ENCODE measurements around the gene ABCA2. TPM values are rescaled to one million over a fixed set of nuclear protein-coding genes. Genes with fewer than 3 reads are reported as not detected.
A peak's percentile ranks its signal among the peaks of the same experiment; 100 is the strongest.

Gene ABCA2, protein sequence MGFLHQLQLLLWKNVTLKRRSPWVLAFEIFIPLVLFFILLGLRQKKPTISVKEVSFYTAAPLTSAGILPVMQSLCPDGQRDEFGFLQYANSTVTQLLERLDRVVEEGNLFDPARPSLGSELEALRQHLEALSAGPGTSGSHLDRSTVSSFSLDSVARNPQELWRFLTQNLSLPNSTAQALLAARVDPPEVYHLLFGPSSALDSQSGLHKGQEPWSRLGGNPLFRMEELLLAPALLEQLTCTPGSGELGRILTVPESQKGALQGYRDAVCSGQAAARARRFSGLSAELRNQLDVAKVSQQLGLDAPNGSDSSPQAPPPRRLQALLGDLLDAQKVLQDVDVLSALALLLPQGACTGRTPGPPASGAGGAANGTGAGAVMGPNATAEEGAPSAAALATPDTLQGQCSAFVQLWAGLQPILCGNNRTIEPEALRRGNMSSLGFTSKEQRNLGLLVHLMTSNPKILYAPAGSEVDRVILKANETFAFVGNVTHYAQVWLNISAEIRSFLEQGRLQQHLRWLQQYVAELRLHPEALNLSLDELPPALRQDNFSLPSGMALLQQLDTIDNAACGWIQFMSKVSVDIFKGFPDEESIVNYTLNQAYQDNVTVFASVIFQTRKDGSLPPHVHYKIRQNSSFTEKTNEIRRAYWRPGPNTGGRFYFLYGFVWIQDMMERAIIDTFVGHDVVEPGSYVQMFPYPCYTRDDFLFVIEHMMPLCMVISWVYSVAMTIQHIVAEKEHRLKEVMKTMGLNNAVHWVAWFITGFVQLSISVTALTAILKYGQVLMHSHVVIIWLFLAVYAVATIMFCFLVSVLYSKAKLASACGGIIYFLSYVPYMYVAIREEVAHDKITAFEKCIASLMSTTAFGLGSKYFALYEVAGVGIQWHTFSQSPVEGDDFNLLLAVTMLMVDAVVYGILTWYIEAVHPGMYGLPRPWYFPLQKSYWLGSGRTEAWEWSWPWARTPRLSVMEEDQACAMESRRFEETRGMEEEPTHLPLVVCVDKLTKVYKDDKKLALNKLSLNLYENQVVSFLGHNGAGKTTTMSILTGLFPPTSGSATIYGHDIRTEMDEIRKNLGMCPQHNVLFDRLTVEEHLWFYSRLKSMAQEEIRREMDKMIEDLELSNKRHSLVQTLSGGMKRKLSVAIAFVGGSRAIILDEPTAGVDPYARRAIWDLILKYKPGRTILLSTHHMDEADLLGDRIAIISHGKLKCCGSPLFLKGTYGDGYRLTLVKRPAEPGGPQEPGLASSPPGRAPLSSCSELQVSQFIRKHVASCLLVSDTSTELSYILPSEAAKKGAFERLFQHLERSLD (N-terminal part only)
- 21.0 and 25.0 TPM in 2 replicates for total RNA-seq (2014; rRNA removed; shearing (Covaris generic))
- 148 and 240 TPM in 2 replicates for polyA plus RNA-seq (2014; cell fraction: nucleus; rRNA removed)

DNA sequence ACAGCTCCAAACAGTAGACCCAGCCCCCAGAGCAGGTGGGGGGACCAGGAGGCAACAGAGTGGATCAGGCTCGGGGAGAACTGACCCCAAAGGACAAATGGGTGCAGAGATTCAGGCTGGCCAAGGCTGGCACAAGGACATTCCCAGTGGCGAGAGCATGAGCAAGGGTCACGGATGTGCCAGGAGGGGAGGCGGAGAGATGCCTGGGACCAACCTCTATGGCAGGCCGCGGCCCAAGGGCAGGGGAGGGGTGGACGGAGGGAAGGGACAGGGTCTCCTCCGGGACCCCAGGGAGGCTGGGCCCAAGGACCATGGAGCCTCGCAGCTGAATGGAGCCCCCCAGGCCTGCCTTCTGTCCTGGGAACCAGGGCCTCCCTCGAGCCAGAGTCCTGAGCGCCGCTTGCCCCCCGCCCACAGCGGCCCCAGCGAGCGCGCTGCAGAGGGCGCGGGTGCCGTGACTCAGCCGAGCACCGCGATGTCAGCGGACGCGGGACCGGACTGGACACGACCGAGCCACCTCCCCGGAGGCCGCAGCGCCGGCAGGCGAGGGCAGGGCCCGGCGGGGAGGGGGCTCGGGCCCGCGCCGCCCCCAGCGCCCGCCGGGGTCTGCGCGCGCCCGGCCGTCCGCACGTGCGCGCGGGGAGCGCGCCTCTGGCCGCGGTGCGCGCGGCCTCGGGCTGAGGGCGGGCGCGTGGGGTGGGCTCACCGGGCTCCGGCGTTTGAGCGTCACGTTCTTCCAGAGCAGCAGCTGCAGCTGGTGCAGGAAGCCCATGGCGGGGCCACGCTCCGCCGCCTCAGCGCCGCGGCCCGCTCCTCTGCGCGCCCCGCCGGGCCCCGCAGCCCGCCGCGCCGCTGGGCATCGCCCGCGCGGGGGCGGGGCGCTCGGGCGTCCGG lies at the start of gene ABCA2:
Gene ABCA2 (minus strand): TSS at position 869 of the 894 bp plus-strand sequence. CDS start 97 bp downstream, at position 772.
- DNase-seq (ENCODE audit: extremely low read depth, low read depth) = no peak

- no peak for DNase-seq (ENCODE audit: extremely low read depth, low read depth)
These were observed 49.1 kb upstream of the ABCA2 start, which contains the start of gene UAP1L1 for GRCh38 chr9:137077010-137077747. Gene UAP1L1, plus strand, starts transcription at chr9:137077517. Its CDS starts 16 bp downstream, at chr9:137077533.

- no peak for DNase-seq (ENCODE audit: extremely low read depth, low read depth)
These were observed 48.6 kb upstream of the ABCA2 start for GRCh38 chr9:137076636-137077009.

DNA sequence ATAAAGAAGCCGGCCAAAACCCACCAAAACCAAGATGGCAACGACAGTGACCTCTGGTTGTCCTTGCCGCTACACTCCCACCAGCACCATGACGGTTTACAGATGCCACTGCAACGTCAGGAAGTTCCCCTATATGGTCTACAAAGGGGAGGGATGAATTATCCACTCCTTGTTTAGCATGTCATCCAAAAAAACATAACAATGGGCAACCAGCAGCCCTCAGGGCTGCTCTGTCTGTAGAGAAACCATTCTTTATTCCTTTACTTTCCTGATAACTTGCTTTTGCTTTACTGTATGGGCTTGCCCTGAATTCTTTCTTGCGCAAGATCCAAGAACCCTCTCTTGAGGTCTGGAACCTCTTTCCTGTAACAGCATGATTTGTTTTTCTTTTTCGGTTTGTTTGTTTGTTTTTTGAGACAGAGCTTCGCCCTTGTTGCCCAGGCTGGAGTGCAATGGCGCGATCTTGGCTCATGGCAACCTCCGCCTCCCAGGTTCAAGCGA lies 47.3 kb upstream of the ABCA2 start:
- no peak for DNase-seq (ENCODE audit: extremely low read depth, low read depth)

DNA sequence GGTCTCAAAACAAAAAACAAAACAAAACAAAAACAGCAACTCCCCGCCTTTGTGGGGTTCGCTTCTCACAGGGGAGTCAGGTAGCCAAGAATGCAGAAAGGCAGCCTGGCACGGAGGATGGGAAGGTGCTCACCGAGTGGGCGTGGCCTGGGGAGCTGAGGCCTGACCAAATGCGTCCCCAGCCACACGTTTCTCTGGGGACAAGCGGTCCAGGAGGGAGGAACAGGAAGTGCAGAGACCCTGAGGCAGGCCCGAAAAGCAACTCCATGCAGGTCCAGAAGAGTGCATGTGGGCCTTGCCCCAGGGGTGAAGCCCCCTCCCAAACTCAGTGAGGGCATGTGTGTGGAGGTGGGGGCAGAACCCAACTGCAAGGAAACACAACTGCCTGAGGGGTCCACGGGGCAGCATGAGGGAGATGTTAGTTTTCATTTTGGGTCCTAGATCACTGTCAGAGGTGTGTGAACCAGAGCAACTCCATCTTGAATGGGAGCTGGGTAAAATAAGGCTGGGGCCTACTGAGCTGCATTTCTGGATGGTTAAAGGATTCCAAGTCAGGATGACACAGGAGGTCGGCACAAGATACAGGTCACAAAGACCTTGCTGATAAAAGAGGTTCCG lies 46.7 kb upstream of the ABCA2 start:
- DNase-seq (ENCODE audit: extremely low read depth, low read depth) = no peak

DNA sequence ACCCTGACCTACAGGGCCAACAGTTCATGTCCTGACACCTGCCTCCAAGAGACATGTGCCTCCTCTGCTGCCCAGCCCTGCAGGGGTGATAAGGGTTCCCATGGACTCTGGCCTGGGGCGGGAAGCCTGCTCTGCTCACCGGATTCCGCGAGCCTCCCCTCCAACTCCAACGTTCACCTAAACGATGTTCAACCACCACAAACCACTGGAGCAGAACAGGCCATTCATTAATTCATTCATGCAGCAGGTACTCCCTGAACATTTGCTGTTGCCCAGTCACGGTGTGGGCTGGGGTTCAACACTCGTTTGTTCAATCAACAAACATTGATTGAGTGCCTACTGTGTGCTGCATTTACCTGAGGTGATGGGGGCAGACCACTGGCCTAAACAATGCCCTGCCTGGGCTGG lies 46.0 kb upstream of the ABCA2 start:
- DNase-seq (ENCODE audit: extremely low read depth, low read depth) = no peak

DNA sequence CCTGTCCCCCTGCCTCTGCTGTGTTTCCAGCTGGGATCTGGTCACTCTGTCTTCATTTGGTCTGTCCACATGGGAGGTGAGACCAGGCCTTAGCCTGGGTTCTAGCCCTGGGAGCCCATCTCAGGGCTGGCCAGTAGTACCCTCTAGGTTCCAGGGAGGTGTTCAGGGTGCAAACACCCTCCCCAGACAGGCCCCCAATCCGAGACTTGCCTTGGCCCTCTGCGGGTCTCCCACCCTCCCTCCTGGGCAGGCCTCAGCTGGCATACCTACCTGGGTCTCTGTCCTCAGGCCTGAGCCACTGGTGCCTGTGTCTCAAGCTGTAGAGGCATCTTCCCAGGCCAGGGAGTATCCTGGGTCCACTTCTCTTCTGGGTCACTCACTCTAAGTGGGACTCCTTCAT lies 43.2 kb upstream of the ABCA2 start:
- no peak for DNase-seq (ENCODE audit: extremely low read depth, low read depth)

DNA sequence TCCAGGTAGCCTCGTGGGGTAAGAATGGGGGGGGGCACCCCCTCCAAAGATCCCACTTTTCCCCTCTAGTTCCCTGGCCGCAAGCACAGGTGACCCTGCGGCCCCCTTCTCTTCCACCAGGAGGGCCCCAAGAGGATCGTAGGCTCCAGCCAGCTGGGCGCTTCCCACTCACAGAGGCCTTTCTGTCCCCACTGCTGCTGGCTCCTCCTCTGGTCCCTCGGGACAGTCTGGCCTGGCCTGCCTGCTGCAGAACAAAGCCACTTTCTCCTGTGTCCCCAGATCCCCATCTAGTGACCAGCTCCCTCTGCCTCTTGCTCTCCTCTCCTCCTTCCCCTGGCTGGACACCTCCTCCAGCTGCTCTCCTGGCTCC lies 42.9 kb upstream of the ABCA2 start:
- no peak for DNase-seq (ENCODE audit: extremely low read depth, low read depth)

- peak; percentile 88 for DNase-seq (ENCODE audit: extremely low read depth, low read depth)
These were observed 42.3 kb upstream of the ABCA2 start, which contains the start of gene SAPCD2 for GRCh38 chr9:137070201-137070905. Gene SAPCD2, minus strand, starts transcription at chr9:137070557. Its CDS starts 97 bp downstream, at chr9:137070460.

GRCh38 chr9:137069508-137070091 lies 41.6 kb upstream of the ABCA2 start:
- no peak for DNase-seq (ENCODE audit: extremely low read depth, low read depth)

GRCh38 chr9:137068539-137069507 lies 40.8 kb upstream of the ABCA2 start:
- DNase-seq (ENCODE audit: extremely low read depth, low read depth) = no peak

- DNase-seq (ENCODE audit: extremely low read depth, low read depth) = peak; percentile 81
These were observed 40.0 kb upstream of the ABCA2 start for GRCh38 chr9:137067860-137068538.

DNA sequence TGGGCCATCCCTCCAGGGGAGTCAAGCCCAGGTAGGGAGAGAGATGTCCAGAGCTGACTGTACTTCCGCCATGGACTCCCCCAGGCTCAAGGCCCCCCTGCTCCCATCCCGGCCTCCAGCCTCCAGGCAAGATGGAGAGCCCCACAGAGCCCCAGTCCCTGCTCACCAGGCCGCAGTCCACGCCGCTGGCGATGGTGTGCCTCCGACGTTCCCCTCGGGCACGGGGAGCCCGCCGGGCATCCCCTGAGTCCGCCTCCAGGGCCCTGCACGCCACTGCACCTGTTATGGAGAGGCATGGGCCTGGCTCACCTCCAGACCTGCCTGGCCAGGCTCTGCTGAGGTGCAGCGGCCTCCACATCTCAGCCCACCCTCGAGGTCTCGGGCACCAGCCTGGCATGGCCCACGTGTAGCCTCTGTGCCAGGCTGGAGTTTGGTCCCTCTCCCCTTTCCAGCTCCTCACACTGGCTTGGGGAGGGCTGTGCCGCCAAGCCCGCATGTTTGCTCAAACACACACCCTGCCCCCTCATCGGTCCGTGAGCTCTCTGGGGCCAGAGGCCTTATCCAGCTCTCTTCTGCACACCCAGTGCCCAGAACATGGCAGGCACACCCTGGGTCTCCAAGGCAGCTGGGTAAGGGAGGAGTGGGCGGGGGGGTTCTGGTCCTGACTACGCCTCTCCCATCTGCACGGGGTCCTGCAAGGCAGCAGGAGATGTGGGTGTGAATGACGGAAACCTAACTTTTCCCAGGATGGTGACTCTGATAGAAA lies 38.2 kb upstream of the ABCA2 start:
- no peak for DNase-seq (ENCODE audit: extremely low read depth, low read depth)

GRCh38 chr9:137065336-137065967 lies 37.4 kb upstream of the ABCA2 start:
- no peak for DNase-seq (ENCODE audit: extremely low read depth, low read depth)
